SK-N-SH (cell line): ENCODE data around the gene TUBB3.

Source experiments
- EP300 ChIP-seq, 2 experiments: IDR thresholded peaks; 2 replicates each; pipeline versions ENCODE4 v1.4.0 to v1.6.1; 2012; ENCODE audit warnings: borderline replicate concordance in 1 of 2, low read depth in 1 of 2, low read length in 1 of 2
- MAX ChIP-seq: IDR thresholded peaks from 2 replicates; pipeline ENCODE4 v1.4.0; 2012; ENCODE audit warnings: low read depth
- PBX3 ChIP-seq: IDR thresholded peaks from 2 replicates; pipeline ENCODE4; 2012
- RAD21 ChIP-seq: IDR thresholded peaks from 2 replicates; pipeline ENCODE4 v1.6.1; 2012; ENCODE audit warnings: mild to moderate bottlenecking, low read length
- REST ChIP-seq: IDR thresholded peaks from 2 replicates; pipeline ENCODE4 v1.6.1; 2012; ENCODE audit warnings: mild to moderate bottlenecking, low read depth, low read length, moderate library complexity
- TCF12 ChIP-seq: IDR thresholded peaks from 2 replicates; pipeline ENCODE4 v1.4.0; 2012
- ZBTB33 ChIP-seq: IDR thresholded peaks from 2 replicates; pipeline ENCODE4 v1.4.0; 2012; ENCODE audit warnings: low read depth, borderline replicate concordance
- TF ChIP-seq, protein P1 (sequence below): IDR thresholded peaks from 2 replicates; pipeline ENCODE4 v1.4.0; 2012; ENCODE audit warnings: low read depth, borderline replicate concordance
- TF ChIP-seq, protein P2 (sequence below): fragments of 200-600 bp; sonication (generic); IDR thresholded peaks from 2 replicates; pipeline ENCODE4 v1.6.1; 2017; ENCODE audit warnings: antibody characterized with exemption, mild to moderate bottlenecking, moderate library complexity
- TF ChIP-seq, protein P3 (sequence below): fragments of 150-350 bp; IDR thresholded peaks from 2 replicates; pipeline ENCODE4 v1.6.1; 2017; ENCODE audit warnings: antibody characterized with exemption, low read length, low read depth, borderline replicate concordance

GRCh38 chr16:89890200-89890599 is 32.9 kb upstream of the TUBB3 start:
- TF ChIP-seq, protein P1, sequence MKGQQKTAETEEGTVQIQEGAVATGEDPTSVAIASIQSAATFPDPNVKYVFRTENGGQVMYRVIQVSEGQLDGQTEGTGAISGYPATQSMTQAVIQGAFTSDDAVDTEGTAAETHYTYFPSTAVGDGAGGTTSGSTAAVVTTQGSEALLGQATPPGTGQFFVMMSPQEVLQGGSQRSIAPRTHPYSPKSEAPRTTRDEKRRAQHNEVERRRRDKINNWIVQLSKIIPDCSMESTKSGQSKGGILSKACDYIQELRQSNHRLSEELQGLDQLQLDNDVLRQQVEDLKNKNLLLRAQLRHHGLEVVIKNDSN, result no peak
- no peak for TF ChIP-seq REST
- TF ChIP-seq ZBTB33, result no peak
- TF ChIP-seq, protein P2, sequence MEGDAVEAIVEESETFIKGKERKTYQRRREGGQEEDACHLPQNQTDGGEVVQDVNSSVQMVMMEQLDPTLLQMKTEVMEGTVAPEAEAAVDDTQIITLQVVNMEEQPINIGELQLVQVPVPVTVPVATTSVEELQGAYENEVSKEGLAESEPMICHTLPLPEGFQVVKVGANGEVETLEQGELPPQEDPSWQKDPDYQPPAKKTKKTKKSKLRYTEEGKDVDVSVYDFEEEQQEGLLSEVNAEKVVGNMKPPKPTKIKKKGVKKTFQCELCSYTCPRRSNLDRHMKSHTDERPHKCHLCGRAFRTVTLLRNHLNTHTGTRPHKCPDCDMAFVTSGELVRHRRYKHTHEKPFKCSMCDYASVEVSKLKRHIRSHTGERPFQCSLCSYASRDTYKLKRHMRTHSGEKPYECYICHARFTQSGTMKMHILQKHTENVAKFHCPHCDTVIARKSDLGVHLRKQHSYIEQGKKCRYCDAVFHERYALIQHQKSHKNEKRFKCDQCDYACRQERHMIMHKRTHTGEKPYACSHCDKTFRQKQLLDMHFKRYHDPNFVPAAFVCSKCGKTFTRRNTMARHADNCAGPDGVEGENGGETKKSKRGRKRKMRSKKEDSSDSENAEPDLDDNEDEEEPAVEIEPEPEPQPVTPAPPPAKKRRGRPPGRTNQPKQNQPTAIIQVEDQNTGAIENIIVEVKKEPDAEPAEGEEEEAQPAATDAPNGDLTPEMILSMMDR, result no peak
- TF ChIP-seq, protein P3, sequence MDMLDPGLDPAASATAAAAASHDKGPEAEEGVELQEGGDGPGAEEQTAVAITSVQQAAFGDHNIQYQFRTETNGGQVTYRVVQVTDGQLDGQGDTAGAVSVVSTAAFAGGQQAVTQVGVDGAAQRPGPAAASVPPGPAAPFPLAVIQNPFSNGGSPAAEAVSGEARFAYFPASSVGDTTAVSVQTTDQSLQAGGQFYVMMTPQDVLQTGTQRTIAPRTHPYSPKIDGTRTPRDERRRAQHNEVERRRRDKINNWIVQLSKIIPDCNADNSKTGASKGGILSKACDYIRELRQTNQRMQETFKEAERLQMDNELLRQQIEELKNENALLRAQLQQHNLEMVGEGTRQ, result no peak
- TF ChIP-seq MAX, result no peak
- no peak for TF ChIP-seq RAD21
- no peak for TF ChIP-seq TCF12
- no peak for TF ChIP-seq EP300 (IDR thresholded peaks at IDR 0.05; ENCODE audit: borderline replicate concordance in 1 of 2, low read depth in 1 of 2, low read length in 1 of 2)
- no peak for TF ChIP-seq PBX3
